ENCODE results near the gene CASD1. TPM values are rescaled to one million over a fixed set of nuclear protein-coding genes. Genes with fewer than 3 reads are reported as not detected.

CASD1 gene
- total and polyA plus RNA-seq, 8 donors = 7.2 to 19.4 (median 10.6) TPM

DNA sequence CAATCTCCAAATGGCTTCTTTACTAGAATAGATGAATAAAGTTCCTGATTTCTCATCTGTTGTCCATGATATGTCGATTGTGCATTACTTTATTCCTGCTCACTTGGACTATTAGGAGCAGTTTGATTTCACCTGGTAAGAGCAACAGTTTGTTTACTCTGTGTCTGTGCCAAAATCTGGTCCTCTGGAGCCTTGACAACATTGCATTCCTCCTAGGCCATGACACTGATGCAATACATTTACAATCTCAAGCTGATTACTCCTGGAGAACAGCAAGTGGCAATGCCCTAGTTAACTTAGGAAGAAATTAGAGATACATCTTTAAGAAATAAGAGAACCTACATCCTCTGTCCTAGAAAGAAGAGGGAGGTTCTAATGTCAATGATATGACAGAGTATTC, 74.5 kb downstream of the CASD1 start:
- TF ChIP-seq, protein P1, sequence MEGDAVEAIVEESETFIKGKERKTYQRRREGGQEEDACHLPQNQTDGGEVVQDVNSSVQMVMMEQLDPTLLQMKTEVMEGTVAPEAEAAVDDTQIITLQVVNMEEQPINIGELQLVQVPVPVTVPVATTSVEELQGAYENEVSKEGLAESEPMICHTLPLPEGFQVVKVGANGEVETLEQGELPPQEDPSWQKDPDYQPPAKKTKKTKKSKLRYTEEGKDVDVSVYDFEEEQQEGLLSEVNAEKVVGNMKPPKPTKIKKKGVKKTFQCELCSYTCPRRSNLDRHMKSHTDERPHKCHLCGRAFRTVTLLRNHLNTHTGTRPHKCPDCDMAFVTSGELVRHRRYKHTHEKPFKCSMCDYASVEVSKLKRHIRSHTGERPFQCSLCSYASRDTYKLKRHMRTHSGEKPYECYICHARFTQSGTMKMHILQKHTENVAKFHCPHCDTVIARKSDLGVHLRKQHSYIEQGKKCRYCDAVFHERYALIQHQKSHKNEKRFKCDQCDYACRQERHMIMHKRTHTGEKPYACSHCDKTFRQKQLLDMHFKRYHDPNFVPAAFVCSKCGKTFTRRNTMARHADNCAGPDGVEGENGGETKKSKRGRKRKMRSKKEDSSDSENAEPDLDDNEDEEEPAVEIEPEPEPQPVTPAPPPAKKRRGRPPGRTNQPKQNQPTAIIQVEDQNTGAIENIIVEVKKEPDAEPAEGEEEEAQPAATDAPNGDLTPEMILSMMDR (IDR thresholded peaks at IDR 0.05) = no peak
- H3K4me3 ChIP-seq = no peak overlapping the region
- FAIRE-seq (no peak), DNase-seq (peak in 4 of 6 donors; percentile 43 to 73 (median 49)), ATAC-seq (peak; percentile 91 to 98 (median 96))
- H3K4me1 ChIP-seq = peaks cover 0 to 6% (median 4%) of the 10 kb centered on the region in 3 donors
- intact Hi-C loops (cut with DNase I) = no loop called here
- H3K36me3 ChIP-seq = no peaks in the 10 kb centered on the region
- H3K9me3 ChIP-seq = no peaks in the 10 kb centered on the region
- H3K27ac ChIP-seq = no peak overlapping the region
- no peaks in the 10 kb centered on the region for H3K27me3 ChIP-seq
- WGBS, 2 donors = 16 to 21% methylated on average over 1 of the region's 1 CpG

DNA sequence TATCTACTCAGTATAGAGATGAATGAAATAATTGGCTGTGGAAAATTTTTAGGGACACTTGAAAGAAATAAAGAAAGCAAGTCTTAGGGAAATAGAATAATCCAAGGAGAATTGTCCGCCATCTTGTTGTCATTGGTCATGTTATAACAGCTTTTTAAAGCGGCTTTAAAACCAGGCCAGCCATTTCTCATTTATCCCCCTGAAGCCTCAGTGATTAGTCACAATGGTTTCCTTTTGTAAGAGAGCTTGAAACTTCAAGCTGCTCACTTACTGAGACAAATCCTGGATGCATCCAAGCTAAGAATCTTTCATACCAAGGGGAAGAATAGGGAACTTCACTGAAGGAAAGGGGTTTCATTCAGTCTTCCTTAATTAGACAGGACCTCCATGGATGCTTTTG, 78.5 kb downstream of the CASD1 start:
- TF ChIP-seq, protein P1 (IDR thresholded peaks at IDR 0.05) = no peak
- H3K27ac ChIP-seq = no peak overlapping the region
- intact Hi-C loops (cut with DNase I) = no loop called here
- DNase-seq (no peak), ATAC-seq (no peak), FAIRE-seq (no peak)
- H3K4me1 ChIP-seq = peaks cover 0 to 6% (median 4%) of the 10 kb centered on the region in 3 donors
- H3K36me3 ChIP-seq = no peaks in the 10 kb centered on the region
- no peak overlapping the region for H3K4me3 ChIP-seq
- H3K27me3 ChIP-seq = no peaks in the 10 kb centered on the region
- H3K9me3 ChIP-seq = no peaks in the 10 kb centered on the region
- 98% methylated on average over 2 of the region's 2 CpGs for WGBS, 2 donors

DNA sequence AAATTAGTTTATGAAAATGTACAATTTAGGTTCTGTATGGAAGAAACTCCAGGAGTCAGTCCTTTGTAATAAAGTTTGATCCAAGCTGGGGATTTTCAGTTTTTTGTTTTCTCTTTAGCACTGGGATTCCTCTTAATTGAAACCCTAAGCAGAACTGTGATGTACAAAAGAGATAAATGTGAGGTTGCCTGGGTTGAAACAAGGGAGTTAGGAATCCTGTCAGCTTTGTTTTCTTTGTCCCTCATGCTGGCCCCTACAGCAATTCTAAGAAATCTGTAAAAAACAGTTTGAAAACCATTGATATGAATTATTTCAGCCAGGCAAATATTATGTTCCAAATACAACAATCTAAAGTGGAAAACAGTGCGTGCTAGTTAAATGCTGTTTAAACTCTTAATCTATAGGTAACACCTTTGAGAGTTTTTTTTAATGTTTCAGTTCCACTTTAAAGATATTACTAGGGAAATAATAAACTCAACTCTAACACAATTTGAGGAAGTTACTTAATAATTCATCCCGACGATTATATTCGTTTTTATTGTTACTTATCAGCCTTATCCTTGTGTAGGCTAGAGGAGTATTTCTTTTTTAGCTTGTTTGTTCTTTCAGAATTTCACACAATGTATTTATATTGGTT, 81.0 kb downstream of the CASD1 start:
- DNase-seq (no peak), FAIRE-seq (no peak), ATAC-seq (no peak)
- TF ChIP-seq, protein P1 (IDR thresholded peaks at IDR 0.05) = no peak
- Histone ChIP-seq H3K4me1 (peaks cover 0 to 9% (median 0%) of the 10 kb centered on the region in 3 donors), H3K36me3 (no peaks in the 10 kb centered on the region), H3K27me3 (no peaks in the 10 kb centered on the region), H3K4me3 (no peak overlapping the region), H3K27ac (no peak overlapping the region), H3K9me3 (no peaks in the 10 kb centered on the region)
- 64 to 68% methylated on average over 4 of the region's 4 CpGs for WGBS, 2 donors
- intact Hi-C loops (cut with DNase I) = no loop called here

DNA sequence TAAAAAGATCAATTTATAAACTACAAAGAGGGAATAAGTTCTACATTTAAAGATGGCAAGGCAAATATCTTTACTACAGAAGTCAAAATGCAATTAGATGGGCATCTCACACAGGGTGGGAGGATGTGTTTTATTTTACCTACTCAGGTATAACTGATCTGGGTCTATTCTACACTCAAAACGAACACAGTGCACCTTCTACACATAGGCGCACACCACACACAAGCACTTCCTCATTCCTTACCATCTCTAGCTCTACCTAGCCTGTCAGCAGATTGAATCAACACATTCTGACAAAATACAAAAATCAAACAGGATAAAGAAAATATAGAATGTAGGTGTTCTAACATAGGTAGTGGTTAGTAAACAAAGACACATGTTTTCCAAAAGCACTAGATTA, 81.6 kb downstream of the CASD1 start:
- TF ChIP-seq, protein P1 (IDR thresholded peaks at IDR 0.05) = no peak
- Histone ChIP-seq H3K27ac (no peak overlapping the region), H3K27me3 (no peaks in the 10 kb centered on the region), H3K36me3 (no peaks in the 10 kb centered on the region), H3K4me3 (no peak overlapping the region), H3K9me3 (no peaks in the 10 kb centered on the region), H3K4me1 (peaks cover 0 to 9% (median 0%) of the 10 kb centered on the region in 3 donors)
- 52 to 58% methylated on average over 2 of the region's 2 CpGs for WGBS, 2 donors
- intact Hi-C loops (cut with DNase I) = no loop called here
- DNase-seq = no peak
- ATAC-seq = peak in 2 of 4 donors; percentile 51 to 62
- no peak for FAIRE-seq

DNA sequence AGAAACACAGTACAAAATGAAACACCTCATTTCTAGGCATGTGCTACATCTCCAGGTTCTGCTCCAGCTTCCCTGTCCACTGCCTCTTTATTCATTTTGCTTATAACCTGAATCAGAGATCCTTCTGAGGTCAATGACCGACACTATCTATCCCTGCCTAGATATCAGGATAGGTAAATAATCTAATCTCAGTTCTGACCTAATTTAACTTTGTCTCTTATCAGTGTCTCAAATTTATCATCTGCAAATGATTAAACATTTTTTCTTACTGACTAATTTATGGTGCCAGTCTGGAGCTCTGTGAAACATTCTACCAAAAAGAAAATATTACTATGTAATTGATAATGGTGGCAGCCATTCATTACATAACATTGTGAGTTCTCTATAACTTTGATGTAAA, 85.3 kb downstream of the CASD1 start:
- peak; percentile 56 to 91 (median 80) for ATAC-seq
- H3K27me3 ChIP-seq = no peaks in the 10 kb centered on the region
- no peak for DNase-seq
- intact Hi-C loops (cut with DNase I) = no loop called here
- no peak overlapping the region for H3K27ac ChIP-seq
- peaks cover 0 to 9% (median 0%) of the 10 kb centered on the region in 3 donors for H3K4me1 ChIP-seq
- 8 to 24% methylated on average over 1 of the region's 1 CpG for WGBS, 2 donors
- FAIRE-seq = no peak
- H3K9me3 ChIP-seq = no peaks in the 10 kb centered on the region
- TF ChIP-seq, protein P1 (IDR thresholded peaks at IDR 0.05) = no peak
- H3K36me3 ChIP-seq = no peaks in the 10 kb centered on the region
- no peak overlapping the region for H3K4me3 ChIP-seq

Measured in pancreas (tissue), 10 donors.